HG02678 (cell line): ENCODE results near the gene NEURL1.
"Not testable (repeated sequence)": the region's sequence is repeated elsewhere in the genome, so short reads cannot be mapped to it uniquely, and the experiment has no call there.

Experiments used
- ATAC-seq: cut with Tn5 transposase; IDR thresholded peaks from one replicate; pipeline ENCODE4 v1.9.1; 2021; ENCODE audit warnings: mild to moderate bottlenecking, moderate library complexity; ENCODE audit not compliant: unreplicated experiment

NEURL1 gene

DNA sequence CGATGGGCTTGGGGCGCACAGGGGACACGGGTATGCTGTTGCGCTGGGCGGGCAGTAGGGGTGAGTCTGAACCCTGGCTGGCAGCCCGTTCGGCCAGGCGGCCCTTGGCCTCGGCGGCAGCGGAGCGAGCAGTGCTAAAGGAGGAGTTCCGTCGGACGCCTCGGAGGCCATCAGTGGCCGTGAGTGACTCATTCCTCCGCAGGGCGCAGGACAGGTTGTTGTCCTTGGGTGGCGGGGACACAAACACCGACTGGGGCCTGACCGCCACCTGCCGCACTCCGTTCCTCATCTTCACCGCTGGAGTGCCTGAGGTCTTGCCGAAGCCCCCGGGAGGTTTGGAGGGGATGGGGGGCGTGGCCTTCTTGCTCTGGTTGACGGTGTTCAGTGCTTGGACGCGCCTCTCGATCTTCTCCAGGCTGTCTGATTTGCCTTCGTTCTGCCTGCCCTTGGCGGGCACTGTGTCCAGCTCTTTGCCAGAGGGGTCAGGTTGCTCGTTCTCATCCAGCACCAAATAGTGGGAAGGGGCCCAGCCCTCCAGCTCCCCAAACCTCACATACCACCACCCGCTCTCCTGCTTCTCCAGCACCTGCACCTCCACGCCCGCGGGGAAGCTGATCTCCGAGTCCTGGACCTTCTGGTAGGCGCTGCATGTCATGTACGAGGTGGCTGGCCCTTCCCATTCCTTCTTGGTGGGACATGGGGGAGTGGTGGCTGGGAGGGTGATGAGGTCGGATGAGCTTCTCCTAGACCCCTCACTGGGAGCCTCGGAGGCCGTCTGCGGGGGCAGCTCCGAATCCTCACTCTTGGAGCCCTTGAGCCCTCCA, 108.7 kb downstream of the NEURL1 start:
- ATAC-seq, result no peak

GRCh38 chr10:103602852-103603155, 109.3 kb downstream of the NEURL1 start:
- no peak for ATAC-seq

DNA sequence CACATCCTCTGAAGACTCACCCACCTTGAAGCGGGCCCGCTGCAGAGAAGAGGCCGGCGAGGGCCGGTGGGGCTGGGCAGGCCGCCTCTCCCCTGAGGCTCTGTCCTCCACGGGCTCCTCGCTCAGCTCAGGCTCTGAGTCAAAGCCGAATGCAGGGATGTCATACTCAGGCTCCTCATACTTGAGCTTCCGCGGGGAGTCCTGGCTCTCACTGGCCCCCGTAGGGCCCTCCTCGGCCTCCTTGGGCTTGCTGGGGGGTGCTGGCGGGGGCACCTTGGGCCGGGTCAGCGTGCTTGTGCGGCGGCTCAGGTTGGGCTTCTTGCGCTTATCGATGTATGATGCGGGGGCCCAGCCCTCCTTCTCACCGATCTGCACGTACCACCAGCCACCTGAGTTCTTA, 109.9 kb downstream of the NEURL1 start:
- no peak for ATAC-seq

DNA sequence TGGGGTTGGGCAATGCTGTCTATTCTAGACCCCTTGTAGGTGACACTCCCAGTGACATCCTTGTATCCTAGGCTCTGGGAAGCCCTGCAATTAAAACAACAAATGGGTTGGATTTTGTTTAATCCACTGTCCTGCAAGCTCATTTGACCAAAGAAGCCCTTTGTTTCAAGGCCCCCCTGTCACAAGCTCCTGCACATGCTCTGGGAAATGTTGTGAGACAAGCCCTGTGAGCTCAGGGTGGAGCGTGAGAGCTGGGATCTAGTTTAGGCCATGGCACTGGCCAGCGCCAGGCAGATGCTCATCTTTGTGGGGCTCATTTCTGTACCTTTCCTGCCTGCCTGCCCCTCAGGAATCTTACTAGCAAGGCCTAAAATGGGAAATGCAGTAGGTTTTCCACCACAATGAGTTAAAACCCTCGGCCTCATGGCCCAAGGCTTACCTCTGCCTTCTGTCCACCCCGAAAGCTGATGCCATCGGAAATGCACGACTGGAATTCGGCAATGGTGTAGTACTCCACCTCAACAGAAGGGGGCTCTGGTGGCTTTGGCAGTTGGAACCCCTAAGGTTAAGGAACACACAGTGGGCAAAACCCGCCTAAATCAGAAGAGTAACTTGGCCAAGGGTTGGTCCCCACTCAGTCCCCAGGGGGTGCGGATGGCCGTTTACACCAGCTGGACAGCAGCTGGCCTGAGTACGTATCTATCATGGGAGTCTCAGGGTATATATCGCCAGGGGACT, 112.0 kb downstream of the NEURL1 start:
- ATAC-seq, result no peak

DNA sequence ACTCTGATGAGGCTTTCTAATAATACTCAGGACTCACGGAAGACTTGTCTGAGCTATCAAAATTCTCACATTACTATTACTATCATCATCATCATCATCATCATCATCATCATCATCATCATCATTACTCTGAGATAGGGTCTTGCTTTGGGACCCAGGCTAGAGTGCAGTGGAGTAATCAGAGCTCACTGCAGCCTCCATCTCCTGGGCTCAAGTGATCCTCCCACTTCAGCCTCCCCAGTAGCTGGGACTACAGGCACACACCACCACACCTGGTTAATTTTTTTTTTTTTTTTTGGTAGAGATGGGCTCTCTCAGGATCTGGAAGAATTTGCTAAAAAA, 112.6 kb downstream of the NEURL1 start:
- ATAC-seq, result not testable (repeated sequence)

- ATAC-seq, result not testable (repeated sequence)
These were observed 113.5 kb downstream of the NEURL1 start for GRCh38 chr10:103607051-103607450.

DNA sequence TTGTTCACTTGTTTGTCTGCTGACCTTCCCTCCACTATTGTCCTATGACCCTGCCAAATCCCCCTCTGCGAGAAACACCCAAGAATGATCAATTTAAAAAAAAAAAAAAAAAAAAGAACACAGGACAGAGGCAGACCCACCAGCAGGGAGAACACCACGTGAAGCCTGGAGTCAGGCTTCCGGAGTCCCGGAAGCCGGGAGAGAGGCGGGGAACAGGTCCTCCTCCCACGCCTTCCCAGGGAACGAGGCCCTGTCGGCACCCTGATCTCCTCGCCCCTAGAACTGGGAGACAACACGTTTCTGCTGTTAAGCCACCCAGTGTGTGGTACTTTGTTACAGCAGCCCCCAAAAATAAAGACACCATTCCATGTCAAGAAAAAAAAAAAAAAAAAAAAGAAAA, 114.6 kb downstream of the NEURL1 start:
- not testable (repeated sequence) for ATAC-seq

DNA sequence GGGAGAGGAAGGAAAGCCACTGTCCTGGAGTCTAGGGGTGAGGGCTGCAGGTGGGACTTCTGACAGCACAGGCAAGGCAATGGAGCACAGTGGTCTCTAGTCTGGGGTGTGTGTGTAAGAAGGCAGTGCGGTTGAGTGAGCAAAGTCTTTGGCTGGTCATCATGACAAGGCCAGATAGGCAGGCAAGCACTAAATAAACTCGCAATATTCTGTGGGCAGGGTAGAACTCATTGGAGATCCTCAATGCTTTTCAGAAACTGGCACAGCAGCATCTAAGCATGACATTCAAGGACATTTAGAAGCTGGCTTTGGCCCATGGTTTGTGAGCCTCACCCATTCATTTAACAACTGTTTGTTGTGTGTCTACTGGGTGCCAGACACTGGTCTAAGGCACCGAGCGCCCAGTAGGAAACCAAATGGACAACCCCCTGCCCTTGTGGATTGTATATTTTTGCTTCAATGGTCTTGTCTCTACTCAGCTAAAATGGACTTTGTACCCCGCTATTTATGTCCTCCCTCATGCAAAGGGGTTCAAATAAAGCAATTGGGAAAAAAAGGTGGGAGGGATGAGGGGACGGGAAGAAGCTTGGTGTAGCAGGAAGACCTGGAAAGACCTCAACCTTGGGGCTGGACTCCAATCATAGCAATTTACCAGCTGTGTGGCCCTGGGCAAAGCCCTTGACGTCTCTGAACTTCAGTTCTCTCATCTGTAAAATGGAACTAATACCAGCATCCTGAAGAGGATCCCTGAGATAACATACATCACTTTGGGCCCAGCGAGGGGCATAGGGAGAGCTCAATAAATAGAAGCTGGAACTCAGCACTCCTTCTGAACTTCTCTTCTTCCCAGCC, 116.0 kb downstream of the NEURL1 start:
- no peak for ATAC-seq

DNA sequence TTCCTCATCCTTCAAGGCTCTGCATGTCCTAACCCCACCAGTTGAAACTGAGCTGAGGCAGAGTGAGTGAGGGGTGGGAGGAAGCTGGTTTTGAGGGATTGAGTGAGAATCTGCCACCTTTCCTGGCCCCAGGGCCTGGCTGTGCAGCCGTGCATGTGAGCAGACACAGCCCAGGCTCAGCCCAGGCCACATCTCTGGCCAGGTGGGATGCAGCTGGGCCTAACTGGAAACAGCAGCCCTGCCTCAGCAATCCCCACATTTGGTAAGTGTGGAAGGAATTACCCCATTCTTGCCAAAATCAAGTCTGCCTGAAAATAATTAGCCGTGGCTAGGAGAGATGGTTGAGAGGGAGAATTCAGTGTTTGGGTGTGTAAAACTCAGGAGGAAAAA, 116.6 kb downstream of the NEURL1 start:
- ATAC-seq, result no peak

DNA sequence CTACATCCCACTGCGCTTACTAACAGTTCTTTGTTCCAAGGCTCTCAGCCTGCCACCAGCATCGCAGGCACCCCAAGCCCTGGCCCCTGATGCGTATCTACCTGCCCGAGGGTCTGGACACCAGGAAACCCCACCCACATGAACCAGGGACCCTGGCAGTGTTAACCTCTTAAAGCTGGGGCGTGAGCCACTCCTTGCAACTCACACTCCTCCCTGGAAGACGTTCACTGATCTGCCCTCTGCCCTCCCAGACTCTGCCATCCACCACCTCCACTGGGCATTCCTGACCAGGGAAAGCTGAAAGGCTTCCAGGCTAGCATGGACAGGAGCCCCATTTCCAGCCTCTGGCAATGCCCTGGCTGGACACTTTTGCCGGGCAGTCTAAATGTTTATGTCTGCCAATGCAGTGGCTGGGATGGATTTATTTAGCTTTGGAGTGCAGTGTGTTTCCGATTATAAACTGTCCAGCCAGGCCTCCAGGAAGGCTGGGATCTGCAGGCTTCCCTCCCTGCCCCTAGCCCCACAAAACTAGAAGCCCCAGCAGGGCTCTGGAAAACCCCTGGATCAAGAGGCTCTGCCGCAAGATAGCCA, 117.5 kb downstream of the NEURL1 start:
- no peak for ATAC-seq

DNA sequence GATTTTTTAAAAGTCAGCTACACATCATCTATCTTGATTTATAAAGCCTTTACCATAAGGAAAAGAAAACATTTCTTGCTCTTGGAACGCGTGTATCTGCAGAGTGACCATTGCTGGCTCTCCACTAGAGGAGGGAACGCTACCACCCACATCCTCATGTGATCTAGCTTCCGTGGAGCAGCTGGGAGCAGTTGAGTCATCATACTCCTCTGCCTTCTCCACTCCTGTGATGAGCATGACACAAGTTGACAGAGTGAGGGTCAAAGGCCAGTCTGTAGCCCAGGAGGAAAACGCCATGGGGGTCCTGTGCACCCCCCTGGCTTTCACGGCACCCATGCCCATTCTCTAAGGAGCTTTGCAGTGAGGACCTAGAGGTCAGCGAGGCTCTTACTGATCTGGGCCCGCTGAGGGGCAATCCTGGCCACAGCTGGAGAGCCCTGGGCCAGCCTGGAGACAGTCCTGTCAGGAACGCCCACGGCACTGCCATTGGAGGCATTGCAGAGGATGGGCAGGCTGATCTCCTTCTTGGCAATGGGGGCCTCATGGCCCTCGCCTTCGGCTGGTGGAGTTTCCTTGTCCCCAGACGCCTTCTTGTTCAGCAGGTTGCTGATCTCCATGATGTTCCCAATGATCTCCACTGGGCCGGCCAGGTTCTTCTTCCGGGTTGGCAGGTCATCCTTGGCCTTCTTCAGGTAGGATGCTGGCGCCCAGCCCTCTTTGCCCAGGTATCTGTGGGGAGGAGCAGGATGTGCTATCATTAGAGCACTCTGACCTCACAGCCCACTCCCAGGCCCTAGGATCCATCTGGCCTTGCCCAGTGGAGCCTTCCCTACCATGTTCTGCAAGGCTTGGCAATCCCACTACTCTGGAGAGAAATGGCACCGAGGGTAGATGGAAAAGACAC, 119.2 kb downstream of the NEURL1 start:
- ATAC-seq, result no peak

DNA sequence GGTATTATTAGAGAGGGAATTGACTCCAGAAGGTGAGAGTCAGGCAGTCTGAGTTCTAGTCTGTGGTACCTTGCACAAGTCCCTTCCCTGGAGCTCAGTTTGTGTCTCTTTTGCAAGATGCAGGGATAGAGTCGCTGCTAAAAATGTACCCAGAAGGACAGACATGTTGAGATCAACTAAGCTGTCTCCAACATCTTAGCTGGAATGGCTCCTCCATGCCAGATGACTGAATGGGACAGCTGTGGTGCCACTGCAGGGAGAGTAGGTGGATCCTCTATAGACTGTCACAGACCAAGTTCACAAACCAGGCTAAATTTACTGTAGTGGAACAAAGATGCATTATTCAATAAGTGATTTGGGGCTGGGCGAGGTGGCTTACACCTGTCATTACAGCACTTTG, 120.1 kb downstream of the NEURL1 start:
- no peak for ATAC-seq

GRCh38 chr10:103614306-103615158, 121.0 kb downstream of the NEURL1 start:
- ATAC-seq, result no peak

- ATAC-seq, result no peak
These were observed 123.4 kb downstream of the NEURL1 start for GRCh38 chr10:103616705-103617601.

DNA sequence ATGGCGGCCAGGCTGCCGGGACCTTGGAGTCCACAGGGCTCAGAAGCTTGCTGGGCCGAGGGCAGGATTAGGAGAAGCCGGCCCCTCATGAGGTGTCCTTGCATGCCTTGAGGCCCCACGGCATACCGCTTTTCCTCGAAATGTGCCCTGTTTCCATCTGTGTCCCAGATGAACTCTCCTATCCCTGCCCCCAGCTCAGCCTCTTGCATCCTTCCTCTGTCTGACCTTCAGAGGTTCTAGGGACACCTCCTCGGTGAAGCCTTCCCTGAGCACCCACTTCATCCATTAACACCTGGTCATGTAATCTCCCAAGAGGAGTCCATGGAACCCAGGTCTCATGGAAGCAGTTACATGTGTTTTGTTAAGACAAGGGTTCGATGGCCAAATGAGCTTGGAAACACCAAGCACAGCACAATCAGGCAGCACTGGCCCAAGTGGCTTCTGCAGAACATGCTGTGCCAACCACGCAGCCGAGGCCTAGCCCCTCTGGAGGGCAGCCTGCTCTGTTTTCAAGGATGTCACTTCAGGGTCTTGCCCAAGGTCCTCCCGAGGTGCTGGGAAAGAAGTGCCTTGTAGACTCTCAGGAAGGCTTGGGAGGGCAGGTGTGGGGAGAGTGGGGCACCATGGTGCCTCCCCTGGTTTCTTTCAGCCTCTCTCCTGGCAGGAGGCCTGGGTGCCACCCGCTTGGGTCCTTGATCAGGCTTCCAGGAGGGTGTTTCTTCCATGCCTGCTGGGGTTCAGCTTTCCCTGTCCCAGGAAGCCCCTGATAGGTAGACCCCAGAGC, 124.3 kb downstream of the NEURL1 start:
- no peak for ATAC-seq

GRCh38 chr10:103618575-103619423, 125.3 kb downstream of the NEURL1 start:
- ATAC-seq, result no peak
